BLaER1 (cell line): ENCODE results near the gene CAB39L.

Experiments used
- H3K27ac ChIP-seq: shearing (Covaris generic); formaldehyde crosslinking; 2 replicates; pipeline ENCODE4 v1.8.1; 2022
- H3K27me3 ChIP-seq: shearing (Covaris generic); formaldehyde crosslinking; 2 replicates; pipeline ENCODE4 v1.8.1; 2022
- H3K36me3 ChIP-seq: shearing (Covaris generic); formaldehyde crosslinking; 2 replicates; pipeline ENCODE4 v1.8.1; 2022
- H3K4me1 ChIP-seq: shearing (Covaris generic); formaldehyde crosslinking; 2 replicates; pipeline ENCODE4 v1.8.1; 2022
- H3K4me2 ChIP-seq: shearing (Covaris generic); formaldehyde crosslinking; 2 replicates; pipeline ENCODE4 v1.8.1; 2022
- H3K4me3 ChIP-seq: shearing (Covaris generic); formaldehyde crosslinking; 2 replicates; pipeline ENCODE4 v1.8.1; 2022
- H3K9ac ChIP-seq: shearing (Covaris generic); formaldehyde crosslinking; 2 replicates; pipeline ENCODE4 v1.8.1; 2022
- H3K9me3 ChIP-seq: shearing (Covaris generic); formaldehyde crosslinking; 2 replicates; pipeline ENCODE4 v1.8.1; 2022
- H4K20me1 ChIP-seq: shearing (Covaris generic); formaldehyde crosslinking; 2 replicates; pipeline ENCODE4 v1.8.1; 2022
- Cebpa-rat ChIP-seq: shearing (Covaris generic); IDR thresholded peaks from 2 replicates; pipeline ENCODE4 v1.8.1; 2022

The CAB39L gene

GRCh38 chr13:49419276-49419675 is 24.6 kb downstream of the CAB39L start:
- H3K9me3 ChIP-seq: no peaks in the 10 kb centered on the region
- H3K4me2 ChIP-seq: no peak overlapping the region
- H3K27me3 ChIP-seq: no peaks in the 10 kb centered on the region
- H3K9ac ChIP-seq: no peak overlapping the region
- no peaks in the 10 kb centered on the region for H4K20me1 ChIP-seq
- H3K36me3 ChIP-seq: no peaks in the 10 kb centered on the region
- H3K4me1 ChIP-seq: peaks cover 7% of the 10 kb centered on the region
- no peak overlapping the region for H3K27ac ChIP-seq
- H3K4me3 ChIP-seq: no peak overlapping the region
- no peak for TF ChIP-seq Cebpa-rat

DNA sequence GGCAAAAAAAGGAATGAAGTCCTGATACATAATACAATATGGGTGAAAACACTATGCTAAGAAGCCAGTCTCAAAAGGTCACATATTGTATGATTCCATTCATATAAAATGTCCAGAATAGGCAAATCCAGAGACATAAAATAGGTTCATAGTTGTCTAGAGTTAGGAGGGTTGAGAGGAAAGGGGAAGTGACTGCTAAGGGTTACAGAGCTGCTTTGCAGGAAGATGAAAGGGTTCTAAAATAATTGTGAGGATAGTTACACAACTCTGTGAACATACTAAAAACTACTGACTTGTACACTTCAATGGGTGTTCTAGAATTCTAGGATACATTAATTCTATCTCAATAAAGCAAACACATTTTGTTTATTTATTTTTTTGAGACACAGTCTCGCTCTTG is 25.7 kb downstream of the CAB39L start:
- 0 out of 2 replicates have a peak overlapping the region, but pooled peaks have one; percentile 10 for H3K4me2 ChIP-seq

DNA sequence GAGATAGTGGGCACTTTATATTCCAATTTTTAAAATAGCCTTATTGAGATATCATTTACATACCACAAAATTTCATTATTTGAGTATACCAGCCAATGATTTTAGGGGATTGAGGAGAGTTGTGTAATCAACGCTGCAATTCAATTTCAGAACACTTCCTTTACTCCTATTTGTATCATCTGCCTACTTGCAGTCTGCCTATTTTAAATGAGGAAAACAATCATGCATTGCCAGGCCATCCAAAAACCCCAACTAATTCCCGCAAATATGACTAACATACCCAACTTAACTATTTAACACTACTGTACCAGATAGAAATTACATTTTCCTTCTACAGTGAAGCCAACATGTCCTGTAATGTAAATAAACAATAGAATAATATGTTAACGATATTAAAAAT is 26.7 kb downstream of the CAB39L start:
- H4K20me1 ChIP-seq: no peaks in the 10 kb centered on the region
- no peak overlapping the region for H3K4me3 ChIP-seq
- no peak overlapping the region for H3K4me2 ChIP-seq
- H3K27me3 ChIP-seq: no peaks in the 10 kb centered on the region
- peaks cover 7% of the 10 kb centered on the region for H3K4me1 ChIP-seq
- H3K9ac ChIP-seq: no peak overlapping the region
- H3K9me3 ChIP-seq: no peaks in the 10 kb centered on the region
- H3K27ac ChIP-seq: no peak overlapping the region
- no peak for TF ChIP-seq Cebpa-rat
- no peaks in the 10 kb centered on the region for H3K36me3 ChIP-seq

More for the DNA sequence above, 25.7 kb downstream of the CAB39L start:
- H4K20me1 ChIP-seq: no peaks in the 10 kb centered on the region
- TF ChIP-seq Cebpa-rat: no peak
- no peaks in the 10 kb centered on the region for H3K9me3 ChIP-seq
- H3K27ac ChIP-seq: no peak overlapping the region
- peaks cover 7% of the 10 kb centered on the region for H3K4me1 ChIP-seq
- no peak overlapping the region for H3K4me3 ChIP-seq
- H3K36me3 ChIP-seq: no peaks in the 10 kb centered on the region
- no peaks in the 10 kb centered on the region for H3K27me3 ChIP-seq
- no peak overlapping the region for H3K9ac ChIP-seq

DNA sequence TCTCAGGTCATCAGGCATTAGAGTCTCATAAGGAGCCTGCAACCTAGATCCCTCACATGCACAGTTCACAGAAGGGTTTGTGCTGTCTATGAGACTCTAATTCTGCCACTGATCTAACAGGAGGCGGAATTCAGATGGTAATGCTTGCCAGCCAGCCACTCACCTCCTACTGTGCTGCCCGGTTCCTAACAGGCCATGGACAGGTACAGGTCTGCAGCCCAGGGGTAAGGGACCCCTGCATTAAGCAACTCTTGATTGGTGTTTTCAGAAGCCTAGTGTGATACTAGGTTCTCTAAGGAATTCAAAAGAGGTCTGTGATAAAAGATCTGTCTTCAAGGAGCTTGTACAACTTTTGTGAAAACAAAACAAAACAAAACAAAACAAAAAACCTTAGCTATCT is 31.1 kb downstream of the CAB39L start:
- H3K9ac ChIP-seq: no peak overlapping the region
- H3K4me3 ChIP-seq: no peak overlapping the region
- no peaks in the 10 kb centered on the region for H3K4me1 ChIP-seq
- H3K36me3 ChIP-seq: no peaks in the 10 kb centered on the region
- TF ChIP-seq Cebpa-rat: no peak
- no peak overlapping the region for H3K27ac ChIP-seq
- no peak overlapping the region for H3K4me2 ChIP-seq
- no peaks in the 10 kb centered on the region for H3K9me3 ChIP-seq
- no peaks in the 10 kb centered on the region for H4K20me1 ChIP-seq
- H3K27me3 ChIP-seq: no peaks in the 10 kb centered on the region

DNA sequence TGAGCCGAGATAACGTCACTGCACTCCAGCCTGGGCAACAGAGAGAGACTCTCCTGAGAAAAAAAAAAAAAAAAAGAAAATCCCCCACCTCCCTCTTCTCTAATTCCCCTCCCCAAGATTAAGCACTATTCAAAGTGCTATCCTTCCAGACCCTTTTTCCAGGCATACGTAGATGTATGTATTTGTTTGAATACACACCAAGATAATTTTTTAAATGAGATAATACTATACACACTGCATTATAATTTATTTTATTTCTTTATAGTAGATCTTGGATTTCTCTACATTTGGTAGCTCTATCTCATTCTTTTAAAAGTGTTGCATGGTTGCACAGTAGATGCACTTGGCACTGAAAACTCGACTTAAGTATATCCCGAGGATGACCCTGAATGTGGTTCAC is 32.5 kb downstream of the CAB39L start:
- Histone ChIP-seq H3K9me3 (no peaks in the 10 kb centered on the region), H4K20me1 (no peaks in the 10 kb centered on the region), H3K36me3 (no peaks in the 10 kb centered on the region), H3K27ac (no peak overlapping the region), H3K27me3 (no peaks in the 10 kb centered on the region), H3K4me1 (no peaks in the 10 kb centered on the region), H3K4me2 (no peak overlapping the region), H3K9ac (no peak overlapping the region), H3K4me3 (no peak overlapping the region)
- TF ChIP-seq Cebpa-rat: no peak

- H3K4me2 ChIP-seq: no peak overlapping the region
- no peaks in the 10 kb centered on the region for H3K27me3 ChIP-seq
- no peak overlapping the region for H3K9ac ChIP-seq
- H4K20me1 ChIP-seq: no peaks in the 10 kb centered on the region
- H3K9me3 ChIP-seq: no peaks in the 10 kb centered on the region
- no peaks in the 10 kb centered on the region for H3K36me3 ChIP-seq
- no peaks in the 10 kb centered on the region for H3K4me1 ChIP-seq
- H3K27ac ChIP-seq: no peak overlapping the region
- no peak overlapping the region for H3K4me3 ChIP-seq
- TF ChIP-seq Cebpa-rat: no peak
These were observed 33.4 kb downstream of the CAB39L start for GRCh38 chr13:49410477-49410876.

DNA sequence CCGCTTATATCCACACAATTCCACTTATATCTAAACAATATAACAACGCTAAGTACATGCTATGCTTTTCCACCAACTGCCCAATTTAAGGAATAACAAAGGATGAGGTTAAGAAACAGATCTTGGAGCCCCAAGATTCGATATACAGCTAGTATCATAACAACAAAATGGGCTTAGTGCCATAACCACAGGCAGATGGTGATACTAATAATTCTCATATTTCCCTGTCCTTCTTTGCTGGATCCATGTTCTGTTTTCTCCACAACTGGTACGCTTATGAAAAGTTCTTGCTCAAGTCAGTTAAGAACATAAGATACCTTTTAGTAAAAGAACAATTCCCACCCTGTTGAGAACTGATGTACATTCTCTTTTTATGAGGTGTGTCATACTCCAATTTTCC is 33.9 kb downstream of the CAB39L start:
- Histone ChIP-seq H3K9me3 (peaks cover 4% of the 10 kb centered on the region), H3K4me1 (no peaks in the 10 kb centered on the region), H3K9ac (no peak overlapping the region), H4K20me1 (no peaks in the 10 kb centered on the region), H3K4me3 (no peak overlapping the region), H3K27ac (no peak overlapping the region), H3K36me3 (no peaks in the 10 kb centered on the region), H3K27me3 (no peaks in the 10 kb centered on the region), H3K4me2 (no peak overlapping the region)
- no peak for TF ChIP-seq Cebpa-rat

GRCh38 chr13:49409008-49409407 is 34.9 kb downstream of the CAB39L start:
- H3K4me1 ChIP-seq: no peaks in the 10 kb centered on the region
- no peak for TF ChIP-seq Cebpa-rat
- H3K4me2 ChIP-seq: no peak overlapping the region
- no peaks in the 10 kb centered on the region for H3K27me3 ChIP-seq
- H3K36me3 ChIP-seq: 0 out of 2 replicates have a peak, but pooled peaks cover 4% of the 10 kb centered on the region
- H3K9me3 ChIP-seq: peaks cover 14% of the 10 kb centered on the region
- no peak overlapping the region for H3K9ac ChIP-seq
- no peaks in the 10 kb centered on the region for H4K20me1 ChIP-seq
- H3K4me3 ChIP-seq: no peak overlapping the region
- no peak overlapping the region for H3K27ac ChIP-seq

GRCh38 chr13:49407936-49408335 is 35.9 kb downstream of the CAB39L start:
- H3K4me3 ChIP-seq: no peak overlapping the region
- H3K9ac ChIP-seq: no peak overlapping the region
- no peak overlapping the region for H3K27ac ChIP-seq
- 0 out of 2 replicates have a peak, but pooled peaks cover 6% of the 10 kb centered on the region for H3K36me3 ChIP-seq
- H3K4me1 ChIP-seq: no peaks in the 10 kb centered on the region
- no peak for TF ChIP-seq Cebpa-rat
- H4K20me1 ChIP-seq: no peaks in the 10 kb centered on the region
- H3K27me3 ChIP-seq: no peaks in the 10 kb centered on the region
- H3K9me3 ChIP-seq: peaks cover 17% of the 10 kb centered on the region
- H3K4me2 ChIP-seq: no peak overlapping the region

- Histone ChIP-seq H3K4me3 (no peak overlapping the region), H4K20me1 (no peaks in the 10 kb centered on the region), H3K4me1 (no peaks in the 10 kb centered on the region), H3K9me3 (peaks cover 17% of the 10 kb centered on the region), H3K27me3 (no peaks in the 10 kb centered on the region), H3K36me3 (0 out of 2 replicates have a peak, but pooled peaks cover 6% of the 10 kb centered on the region), H3K4me2 (no peak overlapping the region), H3K9ac (no peak overlapping the region), H3K27ac (no peak overlapping the region)
- no peak for TF ChIP-seq Cebpa-rat
These were observed 36.8 kb downstream of the CAB39L start for GRCh38 chr13:49407068-49407467.

DNA sequence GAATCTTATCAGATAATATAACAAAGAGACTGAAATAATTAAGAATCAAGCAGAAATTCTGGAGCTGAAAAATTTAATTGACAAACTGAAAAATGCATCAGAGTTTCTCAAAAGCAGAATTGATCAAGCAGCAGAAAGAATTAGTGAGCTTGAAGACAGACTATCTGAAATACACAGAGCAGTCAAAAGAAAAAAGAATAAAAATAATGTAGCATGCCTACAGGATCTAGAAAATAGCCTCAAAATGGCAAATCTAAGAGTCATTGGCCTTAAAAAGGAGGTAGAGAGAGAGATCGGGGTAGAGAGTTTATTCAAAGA is 39.2 kb downstream of the CAB39L start:
- no peak overlapping the region for H3K27ac ChIP-seq
- H3K9me3 ChIP-seq: peaks cover 17% of the 10 kb centered on the region
- H4K20me1 ChIP-seq: no peaks in the 10 kb centered on the region
- H3K4me3 ChIP-seq: no peak overlapping the region
- H3K27me3 ChIP-seq: no peaks in the 10 kb centered on the region
- no peak overlapping the region for H3K4me2 ChIP-seq
- TF ChIP-seq Cebpa-rat: no peak
- 0 out of 2 replicates have a peak, but pooled peaks cover 6% of the 10 kb centered on the region for H3K36me3 ChIP-seq
- H3K9ac ChIP-seq: no peak overlapping the region
- H3K4me1 ChIP-seq: no peaks in the 10 kb centered on the region
